Measurements from ENCODE around the gene AKAP6. TPM values are rescaled to one million over a fixed set of nuclear protein-coding genes. Genes with fewer than 3 reads are reported as not detected.
"Not testable (repeated sequence)": the region's sequence is repeated elsewhere in the genome, so short reads cannot be mapped to it uniquely, and the experiment has no call there.

The AKAP6 gene
- total RNA-seq, 1 donor from 2014 or later = 0.53 TPM

DNA sequence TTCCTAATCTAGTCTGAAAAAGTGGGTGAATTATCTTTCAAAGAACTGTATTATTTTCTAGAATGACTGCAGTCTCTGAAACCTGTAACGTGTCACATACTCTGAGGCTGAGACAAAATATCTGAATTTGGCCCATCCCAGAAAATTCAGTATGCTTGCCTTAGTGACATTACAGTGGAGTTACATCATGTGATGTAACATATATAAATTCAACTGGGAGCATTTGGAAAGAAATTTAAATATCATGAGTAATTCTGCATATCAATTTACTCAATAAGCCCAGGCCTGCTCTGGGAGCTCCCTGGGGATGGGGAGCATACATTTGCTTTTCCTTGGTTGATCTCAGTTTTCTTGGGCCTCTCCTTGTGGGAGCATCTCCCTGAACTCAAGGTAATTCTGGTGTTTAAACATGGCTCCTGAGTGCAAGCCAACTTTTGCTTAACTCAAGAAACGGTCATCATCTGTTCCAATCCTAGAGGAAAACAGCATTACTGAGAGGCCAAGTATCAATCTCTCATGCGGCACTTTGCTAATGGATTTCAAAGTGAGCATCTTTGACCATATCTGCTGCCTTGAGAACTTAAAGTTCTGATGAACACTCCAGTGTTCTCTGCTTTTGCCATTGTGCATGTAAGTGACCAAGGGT is 54.4 kb downstream of the AKAP6 start:
- Mint-ChIP-seq H3K27me3 (no peaks in the 10 kb centered on the region), H3K27ac (no peak overlapping the region), H3K36me3 (ENCODE audit: low read depth) (no peaks in the 10 kb centered on the region), H3K4me3 (no peak overlapping the region), H3K9me3 (peaks cover 3% of the 10 kb centered on the region), H3K4me1 (no peaks in the 10 kb centered on the region)
- ChIA-PET CTCF (no interaction called here), POLR2A (no interaction called here)
- TF ChIP-seq CTCF (IDR thresholded peaks at IDR 0.05) = no peak
- DNase-seq (no peak), ATAC-seq (ENCODE audit: low read depth) (no peak)
- intact Hi-C loops (cut with micrococcal nuclease) = no loop called here

DNA sequence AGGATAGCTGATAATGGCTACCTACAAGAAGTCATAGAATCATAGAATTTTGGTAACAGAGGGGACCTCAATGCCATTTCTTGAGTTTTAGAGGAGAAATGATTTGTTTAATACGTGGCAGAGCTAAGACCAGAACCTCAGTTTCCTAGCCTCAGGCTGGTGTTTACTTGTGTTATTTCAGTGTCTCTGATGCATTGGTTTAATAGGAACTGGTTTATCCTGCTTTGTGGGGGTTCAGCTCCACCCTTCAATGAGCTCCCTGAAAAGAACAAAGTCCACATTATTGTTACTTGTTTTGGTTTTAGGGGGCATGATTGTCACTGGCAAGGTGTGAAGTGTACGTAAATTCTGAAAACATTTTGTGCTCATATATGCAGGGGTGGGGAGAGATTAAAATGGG is 55.4 kb downstream of the AKAP6 start:
- TF ChIP-seq CTCF (IDR thresholded peaks at IDR 0.05) = no peak
- Mint-ChIP-seq H3K4me3 (no peak overlapping the region), H3K27ac (no peak overlapping the region), H3K27me3 (peaks cover 2% of the 10 kb centered on the region), H3K9me3 (peaks cover 7% of the 10 kb centered on the region), H3K4me1 (no peaks in the 10 kb centered on the region), H3K36me3 (ENCODE audit: low read depth) (no peaks in the 10 kb centered on the region)
- POLR2A ChIA-PET = no interaction called here
- DNase-seq = no peak
- CTCF ChIA-PET = no interaction called here
- intact Hi-C loops (cut with micrococcal nuclease) = no loop called here
- ATAC-seq (ENCODE audit: low read depth) = no peak

- H3K4me1 Mint-ChIP-seq; ATAC-seq (ENCODE audit: low read depth); H3K27me3 Mint-ChIP-seq; CTCF ChIA-PET; H3K27ac Mint-ChIP-seq; H3K9me3 Mint-ChIP-seq; H3K4me3 Mint-ChIP-seq; H3K36me3 Mint-ChIP-seq (ENCODE audit: low read depth); intact Hi-C loops (cut with micrococcal nuclease); DNase-seq; POLR2A ChIA-PET: not testable (repeated sequence)
Observed at GRCh38 chr14:32387295-32387694, 58.2 kb downstream of the AKAP6 start.

DNA sequence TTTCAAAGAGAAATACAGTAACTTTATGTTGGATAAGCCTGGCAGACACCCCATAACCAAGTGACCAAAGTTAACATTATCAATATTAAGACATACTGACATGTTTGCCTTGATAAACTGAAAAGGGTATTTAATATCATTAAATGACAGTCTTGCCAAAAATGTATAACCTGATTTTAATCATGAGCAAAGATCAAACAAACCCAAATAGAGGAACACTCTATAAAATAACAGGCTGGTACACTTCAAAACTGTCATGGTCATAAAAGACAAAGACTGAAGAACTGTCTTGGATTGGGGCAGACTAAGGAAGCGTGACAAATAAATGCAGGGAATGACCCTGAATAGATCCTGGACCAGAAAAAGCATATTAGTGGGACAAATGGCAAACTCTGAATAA is 64.0 kb downstream of the AKAP6 start:
- CTCF ChIA-PET = no interaction called here
- intact Hi-C loops (cut with micrococcal nuclease) = no loop called here
- POLR2A ChIA-PET = no interaction called here
- ATAC-seq (ENCODE audit: low read depth) (no peak), DNase-seq (no peak)
- Mint-ChIP-seq H3K9me3 (peaks cover 7% of the 10 kb centered on the region), H3K27ac (no peak overlapping the region), H3K4me1 (no peaks in the 10 kb centered on the region), H3K36me3 (ENCODE audit: low read depth) (no peaks in the 10 kb centered on the region), H3K27me3 (peaks cover 10% of the 10 kb centered on the region), H3K4me3 (no peak overlapping the region)
- TF ChIP-seq CTCF (IDR thresholded peaks at IDR 0.05) = no peak

DNA sequence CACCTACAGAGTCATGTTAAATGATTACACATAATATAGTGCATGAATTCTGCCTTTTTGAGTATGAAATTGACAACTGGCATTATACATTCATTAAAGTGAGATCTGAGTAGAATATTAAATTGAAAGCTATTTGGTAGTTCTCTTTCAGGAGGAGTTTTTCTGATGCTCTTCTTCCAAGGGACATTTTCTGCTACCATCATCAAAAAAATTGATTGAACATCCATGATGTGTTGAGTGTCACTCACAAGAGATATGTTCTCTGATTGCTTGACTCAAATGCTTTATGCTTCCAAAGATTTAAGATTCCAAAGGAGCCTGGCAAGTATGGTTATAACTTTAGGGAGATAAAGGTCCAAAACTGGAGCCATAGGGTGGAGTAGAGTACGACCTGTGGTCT is 64.9 kb downstream of the AKAP6 start:
- intact Hi-C loops (cut with micrococcal nuclease) = no loop called here
- no peak for DNase-seq
- ATAC-seq (ENCODE audit: low read depth) = no peak
- no peak overlapping the region for H3K4me3 Mint-ChIP-seq
- H3K27me3 Mint-ChIP-seq = peaks cover 10% of the 10 kb centered on the region
- no peak overlapping the region for H3K27ac Mint-ChIP-seq
- H3K9me3 Mint-ChIP-seq = peaks cover under 1% of the 10 kb centered on the region
- H3K36me3 Mint-ChIP-seq (ENCODE audit: low read depth) = no peaks in the 10 kb centered on the region
- ChIA-PET POLR2A (no interaction called here), CTCF (no interaction called here)
- H3K4me1 Mint-ChIP-seq = no peaks in the 10 kb centered on the region
- no peak for TF ChIP-seq CTCF (IDR thresholded peaks at IDR 0.05)

- Mint-ChIP-seq H3K4me1 (no peaks in the 10 kb centered on the region), H3K27me3 (peaks cover 4% of the 10 kb centered on the region), H3K4me3 (no peak overlapping the region), H3K9me3 (no peaks in the 10 kb centered on the region), H3K27ac (no peak overlapping the region), H3K36me3 (ENCODE audit: low read depth) (no peaks in the 10 kb centered on the region)
- CTCF ChIA-PET = no interaction called here
- intact Hi-C loops (cut with micrococcal nuclease) = no loop called here
- POLR2A ChIA-PET = no interaction called here
- no peak for DNase-seq
- no peak for TF ChIP-seq CTCF (IDR thresholded peaks at IDR 0.05)
- no peak for ATAC-seq (ENCODE audit: low read depth)
Observed at GRCh38 chr14:32396885-32397284, 67.8 kb downstream of the AKAP6 start.
